C1 segment of cervical spinal cord (tissue), 14 donors: ENCODE measurements around the gene LYZL4.

Experiments
- DNase-seq, 14 donors: peaks; one replicate each; lab custom pipeline; 2025; lab: John Stamatoyannopoulos, UW

LYZL4 gene

GRCh38 chr3:42428830-42429229 is 18.4 kb upstream of the LYZL4 start:
- no peak for DNase-seq

GRCh38 chr3:42425736-42426407 is 15.5 kb upstream of the LYZL4 start:
- DNase-seq = no peak

GRCh38 chr3:42424911-42425310 is 14.5 kb upstream of the LYZL4 start:
- no peak for DNase-seq

- DNase-seq = no peak
Measured at GRCh38 chr3:42421818-42422796, 11.7 kb upstream of the LYZL4 start.

GRCh38 chr3:42419563-42419962 is 9.2 kb upstream of the LYZL4 start:
- no peak for DNase-seq

GRCh38 chr3:42412526-42413155 is 2.2 kb upstream of the LYZL4 start:
- DNase-seq = no peak

GRCh38 chr3:42411429-42411828 is 1.0 kb upstream of the LYZL4 start:
- DNase-seq = no peak

- no peak for DNase-seq
Measured at GRCh38 chr3:42408156-42408555, 2.3 kb downstream of the LYZL4 start.

GRCh38 chr3:42406727-42407450 is 3.5 kb downstream of the LYZL4 start:
- DNase-seq = no peak

GRCh38 chr3:42405857-42406256 is 4.6 kb downstream of the LYZL4 start:
- DNase-seq = no peak

- DNase-seq = no peak
Measured at GRCh38 chr3:42403737-42404136, 6.7 kb downstream of the LYZL4 start.

GRCh38 chr3:42402394-42403096 is 7.9 kb downstream of the LYZL4 start:
- DNase-seq = no peak

- DNase-seq = no peak
Measured at GRCh38 chr3:42398080-42398479, 12.3 kb downstream of the LYZL4 start.

- no peak for DNase-seq
Measured at GRCh38 chr3:42397644-42398043, 12.8 kb downstream of the LYZL4 start.

- DNase-seq = no peak
Measured at GRCh38 chr3:42394579-42395288, 15.7 kb downstream of the LYZL4 start.

- DNase-seq = no peak
Measured at GRCh38 chr3:42387802-42388651, 22.4 kb downstream of the LYZL4 start.

- no peak for DNase-seq
Measured at GRCh38 chr3:42381551-42382082, 28.8 kb downstream of the LYZL4 start.

- no peak for DNase-seq
Measured at GRCh38 chr3:42377681-42378080, 32.7 kb downstream of the LYZL4 start.

GRCh38 chr3:42376344-42376798 is 34.0 kb downstream of the LYZL4 start:
- no peak for DNase-seq
